GM18870 (cell line): Measurements from ENCODE around the gene GNB1L.
"Not testable (repeated sequence)": the region's sequence is repeated elsewhere in the genome, so short reads cannot be mapped to it uniquely, and the experiment has no call there.

Experiments used
- ATAC-seq: cut with Tn5 transposase; IDR thresholded peaks from one replicate; pipeline ENCODE4 v1.9.1; 2021; ENCODE audit warnings: moderate library complexity; ENCODE audit not compliant: unreplicated experiment

The GNB1L gene

DNA sequence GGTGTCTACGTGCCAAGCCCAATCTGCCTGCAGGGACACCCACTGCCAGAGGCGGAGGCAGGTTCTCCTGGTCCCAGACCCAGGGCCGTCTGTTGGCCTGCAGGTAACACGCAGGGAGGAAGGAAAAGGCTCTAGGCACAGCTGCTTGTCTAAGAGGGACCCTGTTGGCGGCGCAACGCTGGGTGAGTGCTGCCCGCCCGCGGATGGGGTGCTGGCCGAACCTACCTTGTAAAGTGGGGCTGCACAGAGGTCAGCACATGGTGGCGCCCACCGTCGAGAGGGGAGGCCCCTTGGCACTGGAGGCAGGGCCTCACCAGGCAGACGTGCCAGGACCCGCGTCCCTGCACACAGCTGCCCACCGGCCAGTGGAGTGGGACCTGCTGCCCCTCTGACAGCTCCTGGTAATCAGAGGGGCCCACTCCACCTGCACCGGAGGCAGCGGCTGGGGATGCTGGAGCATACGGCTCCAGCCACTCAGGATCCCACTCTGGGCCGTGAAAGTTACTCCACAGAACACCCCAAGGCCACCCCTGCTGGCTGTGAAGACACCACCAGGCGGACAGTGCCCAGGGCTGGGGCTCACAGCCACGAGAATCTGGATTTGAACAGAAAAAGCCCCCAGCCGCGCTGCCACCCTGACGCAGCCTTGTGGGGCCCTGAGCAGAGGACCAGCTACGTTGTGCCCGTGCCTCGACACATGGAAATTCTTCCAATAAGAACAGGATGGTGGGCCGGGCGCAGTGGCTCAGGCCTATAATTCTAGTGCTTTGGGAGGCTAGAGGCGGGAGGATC is 70.1 kb downstream of the GNB1L start:
- no peak for ATAC-seq

DNA sequence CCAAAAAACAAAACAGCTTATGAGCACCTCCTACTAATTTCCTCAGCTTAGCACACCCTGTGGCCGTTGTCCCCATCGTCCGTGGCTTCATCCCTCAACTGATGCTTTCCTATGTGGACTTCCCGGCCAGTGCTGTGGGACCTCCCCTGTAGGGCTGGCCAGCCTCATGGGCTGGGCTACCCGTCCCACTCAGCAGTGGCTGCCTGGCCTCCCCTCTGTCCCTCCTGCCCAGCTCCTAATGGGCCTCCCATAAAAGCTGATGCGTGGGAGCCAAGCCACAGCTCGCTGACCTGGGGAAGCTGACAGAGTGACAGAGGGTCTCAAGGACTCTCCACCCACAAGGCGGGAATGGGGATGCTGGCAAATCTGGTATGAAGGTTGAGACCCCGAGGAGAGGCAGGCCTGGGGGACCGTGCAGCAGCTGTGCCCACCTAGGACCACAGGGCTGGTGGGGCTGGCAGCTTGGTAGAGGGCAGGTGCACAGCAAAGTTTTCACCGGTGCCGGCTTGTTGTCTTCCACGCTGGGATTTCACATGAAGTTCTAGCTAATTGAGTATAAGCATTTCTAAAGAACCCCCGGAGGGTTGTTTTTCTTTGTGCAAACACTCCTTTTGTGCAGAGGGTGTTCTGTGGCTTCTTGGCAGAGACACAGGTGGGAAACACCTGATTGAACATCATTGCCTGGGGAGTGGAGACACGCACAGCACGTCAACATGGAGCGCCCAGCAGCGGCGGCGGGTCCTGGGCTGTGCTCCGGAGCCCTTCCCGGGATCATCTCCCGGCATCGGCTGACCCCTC is 70.9 kb downstream of the GNB1L start:
- no peak for ATAC-seq

- no peak for ATAC-seq
These were observed 72.1 kb downstream of the GNB1L start for GRCh38 chr22:19782533-19782932.

- no peak for ATAC-seq
These were observed 74.9 kb downstream of the GNB1L start for GRCh38 chr22:19779685-19780268.

- no peak for ATAC-seq
These were observed 75.7 kb downstream of the GNB1L start for GRCh38 chr22:19779011-19779421.

DNA sequence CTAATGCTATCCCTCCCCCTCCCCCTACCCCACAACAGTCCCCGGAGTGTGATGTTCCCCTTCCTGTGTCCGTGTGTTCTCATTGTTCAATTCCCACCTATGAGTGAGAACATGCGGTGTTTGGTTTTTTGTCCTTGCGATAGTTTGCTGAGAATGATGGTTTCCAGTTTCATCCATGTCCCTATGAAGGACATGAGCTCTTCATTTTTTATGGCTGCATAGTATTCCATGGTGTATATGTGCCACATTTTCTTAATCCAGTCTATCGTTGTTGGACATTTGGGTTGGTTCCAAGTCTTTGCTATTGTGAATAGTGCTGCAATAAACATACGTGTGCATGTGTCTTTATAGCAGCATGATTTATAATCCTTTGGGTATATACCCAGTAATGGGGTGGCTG is 77.5 kb downstream of the GNB1L start:
- not testable (repeated sequence) for ATAC-seq

- no peak for ATAC-seq
These were observed 78.1 kb downstream of the GNB1L start for GRCh38 chr22:19776433-19777031.

DNA sequence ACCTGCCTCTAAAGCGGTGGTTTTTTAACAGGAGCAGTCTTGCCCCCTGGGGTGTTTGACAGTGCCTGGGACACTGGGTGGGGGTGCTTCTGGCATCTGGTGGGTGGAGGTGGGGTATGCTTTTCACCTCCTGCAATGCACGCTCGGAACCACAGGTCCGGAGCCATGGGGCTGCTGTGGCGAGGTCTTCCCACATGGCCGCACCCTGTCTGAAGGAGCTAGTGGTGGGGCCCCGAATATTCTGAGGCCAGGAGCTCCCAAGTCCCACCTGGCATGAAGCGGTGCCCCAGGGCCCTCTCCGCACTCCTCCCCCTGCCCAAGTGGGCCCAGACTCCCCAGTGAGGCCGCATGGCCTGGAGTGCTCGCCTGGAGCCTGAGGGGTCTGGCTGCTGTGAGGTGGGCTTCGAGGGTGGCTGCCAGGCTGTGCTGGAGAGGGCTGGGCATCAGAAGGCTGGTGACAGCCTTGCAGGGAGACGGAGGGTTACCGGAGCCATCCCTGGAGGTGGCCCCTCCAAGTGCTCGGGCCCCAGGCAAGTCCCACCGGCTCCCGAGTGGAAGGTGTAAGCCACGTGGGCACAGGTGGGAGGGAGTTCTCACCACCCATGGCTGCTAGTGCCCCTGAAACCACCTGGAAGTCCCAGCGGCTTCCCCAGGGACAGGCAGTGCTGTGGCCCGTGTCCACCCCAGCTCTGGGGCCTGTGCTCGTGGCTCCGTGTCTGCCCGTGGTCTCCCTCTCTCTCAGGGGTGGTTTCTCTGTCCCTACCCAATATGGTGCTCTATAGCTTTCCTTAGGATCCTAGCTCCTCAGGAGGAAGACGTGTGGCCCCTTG is 79.0 kb downstream of the GNB1L start:
- no peak for ATAC-seq

- no peak for ATAC-seq
These were observed 80.0 kb downstream of the GNB1L start for GRCh38 chr22:19774628-19775027.

DNA sequence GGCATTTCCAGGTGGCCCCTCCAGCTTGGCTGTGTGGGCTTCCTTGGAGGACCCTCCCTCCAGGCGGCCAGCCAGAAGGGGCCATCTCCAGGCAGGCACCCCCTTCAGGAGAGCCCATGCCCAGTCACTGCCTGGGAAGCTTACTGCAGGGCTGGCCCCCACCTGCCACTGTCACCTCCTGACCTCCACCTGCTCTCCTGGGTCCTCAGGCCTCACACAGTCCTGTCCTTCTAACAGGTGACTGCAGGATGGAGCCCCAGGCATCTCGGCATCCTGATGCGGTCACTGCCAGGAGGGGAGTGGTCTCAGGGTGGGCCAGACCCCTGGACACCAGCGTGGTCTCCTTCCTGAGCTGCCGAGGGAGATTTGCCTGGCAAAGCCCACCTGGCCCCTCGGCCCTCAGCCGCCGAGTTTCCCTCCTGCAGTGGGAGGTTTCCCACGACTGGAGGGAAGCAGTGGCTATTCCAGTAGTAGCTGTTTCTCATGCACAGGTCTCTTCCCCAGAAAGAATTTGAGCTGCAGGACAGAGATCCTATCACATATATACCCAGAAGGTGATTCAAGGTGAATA is 81.1 kb downstream of the GNB1L start:
- ATAC-seq = no peak

GRCh38 chr22:19772673-19773469 is 81.8 kb downstream of the GNB1L start:
- no peak for ATAC-seq

GRCh38 chr22:19772422-19772672 is 82.3 kb downstream of the GNB1L start:
- ATAC-seq = no peak

DNA sequence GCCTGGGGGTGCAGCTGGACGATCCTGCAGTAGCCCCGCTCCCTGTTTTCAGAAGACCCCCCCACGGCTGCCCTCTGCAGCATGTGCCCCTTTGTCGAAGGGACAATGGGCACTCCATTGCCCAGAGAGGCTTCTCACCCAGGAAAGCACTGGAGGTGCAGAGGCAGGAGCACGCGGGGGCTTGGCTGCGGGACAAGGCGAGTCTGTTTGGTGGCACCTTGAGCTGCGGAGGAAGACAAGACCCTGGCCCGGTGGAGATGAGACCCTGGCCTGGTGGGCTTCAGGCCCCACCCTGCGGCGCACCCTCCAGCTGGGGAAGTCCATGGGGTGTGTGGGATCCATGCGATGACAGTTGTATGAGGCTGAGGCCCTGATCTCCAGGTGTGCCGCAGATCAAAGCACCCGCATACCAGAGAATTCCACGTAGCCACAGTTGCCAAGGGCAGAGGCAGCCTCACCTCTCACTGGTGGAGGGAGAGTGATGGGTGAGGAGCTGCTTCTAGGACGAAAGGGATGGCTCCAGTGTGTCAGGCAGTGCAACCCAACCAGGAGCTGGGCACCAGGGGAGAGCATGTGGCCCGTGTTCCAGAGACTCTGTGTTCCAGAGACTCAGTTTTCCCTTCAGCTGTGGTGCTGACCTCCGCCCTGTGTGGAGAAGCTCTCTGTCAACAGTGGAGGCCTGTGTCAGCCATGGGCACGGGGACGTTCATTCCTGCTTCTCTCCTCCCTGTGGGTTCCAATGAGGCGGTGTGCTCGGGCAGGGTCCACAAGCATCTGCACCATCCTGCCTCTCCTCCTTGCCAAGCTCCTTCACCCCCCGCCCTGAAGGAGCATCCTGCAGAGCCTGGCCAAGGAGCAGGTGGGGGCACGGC is 84.1 kb downstream of the GNB1L start:
- no peak for ATAC-seq

GRCh38 chr22:19769393-19769715 is 85.3 kb downstream of the GNB1L start:
- no peak for ATAC-seq

DNA sequence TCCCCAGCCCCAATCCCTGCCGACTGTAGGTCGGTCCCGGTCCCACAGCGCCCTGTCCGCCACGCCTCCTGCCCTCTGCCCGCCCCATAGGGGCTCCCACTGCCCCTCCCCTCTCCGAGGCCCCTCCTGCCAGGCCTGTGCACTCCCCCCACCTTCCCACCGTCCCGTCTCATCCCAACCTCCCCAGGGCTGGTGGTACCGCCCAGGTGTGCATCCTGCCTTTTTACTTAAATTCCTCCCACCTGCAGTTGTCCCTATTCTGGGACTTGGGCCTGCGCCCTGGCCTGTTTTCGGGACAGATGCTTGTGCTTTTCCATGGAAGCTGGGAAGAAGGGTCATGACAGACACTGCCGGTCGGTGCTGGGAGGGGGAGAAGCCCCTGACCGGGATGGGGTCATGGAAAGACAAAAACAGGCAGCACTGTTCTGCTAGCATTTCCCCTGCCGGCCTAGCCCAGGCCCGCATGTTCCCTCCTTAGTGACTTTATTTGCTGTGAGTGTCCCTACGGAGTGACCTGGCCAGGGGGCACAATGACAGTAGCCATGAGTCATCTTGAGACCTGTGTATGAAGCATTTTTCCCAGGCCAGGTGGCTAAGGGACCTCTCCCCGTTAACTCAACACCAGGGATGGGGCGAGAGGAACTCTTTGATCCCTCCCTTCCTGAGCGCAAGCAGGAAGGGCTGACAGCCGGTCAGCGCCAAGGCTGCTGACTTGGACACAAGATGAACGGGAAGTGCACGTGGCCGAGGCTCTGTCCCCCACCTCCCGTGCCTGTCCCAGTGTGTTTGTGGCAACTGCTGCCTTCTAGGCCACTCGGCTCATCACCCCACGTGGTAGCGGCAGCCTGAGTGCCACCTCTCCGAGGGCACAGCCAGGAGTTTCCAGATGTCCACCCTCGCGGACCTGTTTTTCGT is 87.0 kb downstream of the GNB1L start:
- no peak for ATAC-seq

GRCh38 chr22:19766511-19767426 is 87.9 kb downstream of the GNB1L start:
- no peak for ATAC-seq

DNA sequence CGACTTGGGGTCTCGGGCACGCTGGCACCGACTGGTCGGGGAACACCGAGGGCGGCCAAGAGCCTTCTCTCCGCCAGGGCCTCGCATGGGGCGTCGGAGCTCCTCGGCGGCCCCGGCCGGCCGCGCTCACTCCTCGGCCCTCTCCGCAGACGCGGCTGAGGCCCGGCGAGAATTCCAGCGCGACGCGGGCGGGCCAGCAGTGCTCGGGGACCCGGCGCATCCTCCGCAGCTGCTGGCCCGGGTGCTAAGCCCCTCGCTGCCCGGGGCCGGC is 88.5 kb downstream of the GNB1L start:
- ATAC-seq = no peak
